ENCODE results near the gene CAPN6. TPM values are rescaled to one million over a fixed set of nuclear protein-coding genes. Genes with fewer than 3 reads are reported as not detected.

The CAPN6 gene
- total RNA-seq, 1 experiment from 2014 or later = 0.08 TPM

DNA sequence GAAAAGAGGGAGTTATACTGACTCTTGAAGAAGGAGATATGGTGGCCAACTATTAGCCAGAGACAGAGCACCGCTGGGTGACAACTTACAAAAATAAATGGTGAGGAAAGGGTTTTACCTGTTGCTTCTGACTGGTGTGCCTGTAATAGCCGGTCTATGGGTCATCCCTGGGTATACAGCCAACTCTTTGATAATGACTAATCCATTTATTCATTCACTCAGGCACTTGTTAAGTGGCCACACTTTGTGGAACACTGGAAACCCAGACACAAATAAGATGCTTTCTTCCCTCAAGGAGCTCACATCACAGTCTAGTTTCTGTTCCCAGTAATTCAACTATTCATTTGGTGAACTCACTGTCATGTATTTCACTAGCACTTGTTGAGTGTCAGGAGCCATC, 13.2 kb upstream of the CAPN6 start:
- Histone ChIP-seq H3K4me1 (ENCODE audit: control insufficient read depth, insufficient read depth, low read length) (no peaks in the 10 kb centered on the region), H3K9me3 (ENCODE audit: control insufficient read depth, insufficient read depth, low read depth, low read length) (no peaks in the 10 kb centered on the region), H3K27me3 (ENCODE audit: control insufficient read depth, insufficient read depth, low read length) (no peaks in the 10 kb centered on the region), H3K4me3 (ENCODE audit: low read depth in 2 of 2, low read length in 2 of 2) (no peak overlapping the region), H3K27ac (ENCODE audit: low read length) (no peak overlapping the region), H3K36me3 (ENCODE audit: control insufficient read depth, insufficient read depth, low read length) (no peaks in the 10 kb centered on the region)
- no TSS peak for BruUV-seq (replicated peaks)
- ATAC-seq (no peak), DNase-seq (ENCODE audit: low read depth, low spot score) (no peak)
- TF ChIP-seq, protein P1, sequence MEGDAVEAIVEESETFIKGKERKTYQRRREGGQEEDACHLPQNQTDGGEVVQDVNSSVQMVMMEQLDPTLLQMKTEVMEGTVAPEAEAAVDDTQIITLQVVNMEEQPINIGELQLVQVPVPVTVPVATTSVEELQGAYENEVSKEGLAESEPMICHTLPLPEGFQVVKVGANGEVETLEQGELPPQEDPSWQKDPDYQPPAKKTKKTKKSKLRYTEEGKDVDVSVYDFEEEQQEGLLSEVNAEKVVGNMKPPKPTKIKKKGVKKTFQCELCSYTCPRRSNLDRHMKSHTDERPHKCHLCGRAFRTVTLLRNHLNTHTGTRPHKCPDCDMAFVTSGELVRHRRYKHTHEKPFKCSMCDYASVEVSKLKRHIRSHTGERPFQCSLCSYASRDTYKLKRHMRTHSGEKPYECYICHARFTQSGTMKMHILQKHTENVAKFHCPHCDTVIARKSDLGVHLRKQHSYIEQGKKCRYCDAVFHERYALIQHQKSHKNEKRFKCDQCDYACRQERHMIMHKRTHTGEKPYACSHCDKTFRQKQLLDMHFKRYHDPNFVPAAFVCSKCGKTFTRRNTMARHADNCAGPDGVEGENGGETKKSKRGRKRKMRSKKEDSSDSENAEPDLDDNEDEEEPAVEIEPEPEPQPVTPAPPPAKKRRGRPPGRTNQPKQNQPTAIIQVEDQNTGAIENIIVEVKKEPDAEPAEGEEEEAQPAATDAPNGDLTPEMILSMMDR (IDR thresholded peaks at IDR 0.05) = no peak
- no peak for TF ChIP-seq SIN3A (IDR thresholded peaks at IDR 0.05; ENCODE audit: borderline replicate concordance, insufficient read depth, low read depth, low read length)
- in situ Hi-C loops (cut with HindIII; ENCODE audit: low pct_unique_long_range_greater_than_20kb, low sequenced_read_pairs) (no loop called here), intact Hi-C loops (cut with micrococcal nuclease; ENCODE audit: unreplicated experiment) (no loop called here)
- ChIA-PET CTCF (no interaction called here), POLR2A (no interaction called here)

- TF ChIP-seq, protein P1 (IDR thresholded peaks at IDR 0.05) = no peak
- TF ChIP-seq POLR2AphosphoS5 (IDR thresholded peaks at IDR 0.05; ENCODE audit: low read depth, low read length) (no peak), TCF7L2 (IDR thresholded peaks at IDR 0.05; ENCODE audit: low read depth, low read length) (no peak), REST (IDR thresholded peaks at IDR 0.05; ENCODE audit: insufficient read depth in 1 of 2, low read depth in 2 of 2, low read length in 1 of 2) (no peak), SIN3A (IDR thresholded peaks at IDR 0.05; ENCODE audit: borderline replicate concordance, insufficient read depth, low read depth, low read length) (no peak)
- no peaks in the 10 kb centered on the region for H3K4me1 ChIP-seq (ENCODE audit: control insufficient read depth, insufficient read depth, low read length)
- ATAC-seq (no peak), DNase-seq (ENCODE audit: low read depth, low spot score) (no peak)
- no peaks in the 10 kb centered on the region for H3K27me3 ChIP-seq (ENCODE audit: control insufficient read depth, insufficient read depth, low read length)
- intact Hi-C loops (cut with micrococcal nuclease; ENCODE audit: unreplicated experiment) (no loop called here), in situ Hi-C loops (cut with HindIII; ENCODE audit: low pct_unique_long_range_greater_than_20kb, low sequenced_read_pairs) (no loop called here)
- no peaks in the 10 kb centered on the region for H3K9me3 ChIP-seq (ENCODE audit: control insufficient read depth, insufficient read depth, low read depth, low read length)
- no TSS peak for BruUV-seq (replicated peaks)
- H3K27ac ChIP-seq (ENCODE audit: low read length) = no peak overlapping the region
- no peaks in the 10 kb centered on the region for H3K36me3 ChIP-seq (ENCODE audit: control insufficient read depth, insufficient read depth, low read length)
- H3K4me3 ChIP-seq (ENCODE audit: low read depth in 2 of 2, low read length in 2 of 2) = no peak overlapping the region
- ChIA-PET CTCF (no interaction called here), POLR2A (no interaction called here)
These were observed 12.7 kb upstream of the CAPN6 start for GRCh38 chrX:111282991-111283390.

DNA sequence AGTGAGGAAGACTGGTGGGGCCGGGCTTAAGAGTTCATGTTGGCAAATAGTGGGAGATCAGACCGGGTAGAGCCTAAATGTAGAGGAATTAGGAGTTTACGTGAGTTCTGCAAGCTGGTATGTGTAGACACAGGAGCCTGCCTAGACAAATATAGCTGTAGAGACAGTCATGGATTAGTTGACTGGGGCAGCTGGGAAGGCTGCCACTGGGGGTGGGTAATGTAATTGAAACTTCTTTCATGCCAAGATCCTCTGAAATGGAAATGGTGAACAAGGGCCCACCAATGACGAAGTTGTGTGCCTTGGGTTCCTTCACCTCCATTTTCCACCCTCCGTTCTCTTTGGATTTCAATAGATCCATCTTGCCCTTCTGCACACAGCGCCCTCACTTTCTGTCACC, 11.9 kb upstream of the CAPN6 start:
- POLR2A ChIA-PET = no interaction called here
- in situ Hi-C loops (cut with HindIII; ENCODE audit: low pct_unique_long_range_greater_than_20kb, low sequenced_read_pairs) = no loop called here
- BruUV-seq (replicated peaks) = no TSS peak

More for the DNA sequence above, 11.9 kb upstream of the CAPN6 start:
- no peaks in the 10 kb centered on the region for H3K9me3 ChIP-seq (ENCODE audit: control insufficient read depth, insufficient read depth, low read depth, low read length)
- ATAC-seq (no peak), DNase-seq (ENCODE audit: low read depth, low spot score) (no peak)
- no peaks in the 10 kb centered on the region for H3K4me1 ChIP-seq (ENCODE audit: control insufficient read depth, insufficient read depth, low read length)
- no peaks in the 10 kb centered on the region for H3K36me3 ChIP-seq (ENCODE audit: control insufficient read depth, insufficient read depth, low read length)
- TF ChIP-seq REST (IDR thresholded peaks at IDR 0.05; ENCODE audit: insufficient read depth in 1 of 2, low read depth in 2 of 2, low read length in 1 of 2) (no peak), SIN3A (IDR thresholded peaks at IDR 0.05; ENCODE audit: borderline replicate concordance, insufficient read depth, low read depth, low read length) (no peak), TCF7L2 (IDR thresholded peaks at IDR 0.05; ENCODE audit: low read depth, low read length) (no peak), POLR2AphosphoS5 (IDR thresholded peaks at IDR 0.05; ENCODE audit: low read depth, low read length) (no peak)
- TF ChIP-seq, protein P1 (IDR thresholded peaks at IDR 0.05) = no peak
- H3K27ac ChIP-seq (ENCODE audit: low read length) = no peak overlapping the region
- H3K27me3 ChIP-seq (ENCODE audit: control insufficient read depth, insufficient read depth, low read length) = no peaks in the 10 kb centered on the region
- H3K4me3 ChIP-seq (ENCODE audit: low read depth in 2 of 2, low read length in 2 of 2) = no peak overlapping the region
- intact Hi-C loops (cut with micrococcal nuclease; ENCODE audit: unreplicated experiment) = no loop called here
- CTCF ChIA-PET = no interaction called here

All from Panc1 (cell line).